ENCODE results near the gene FYCO1.
"Not testable (repeated sequence)": the region's sequence is repeated elsewhere in the genome, so short reads cannot be mapped to it uniquely, and the experiment has no call there.

The FYCO1 gene

GRCh38 chr3:45995236-45996192 lies at the start of gene FYCO1:
FYCO1 (minus strand) TSS chr3:45995824; CDS start chr3:45984910, 10,914 bp downstream.
- DNase-seq, result peak; percentile 90

GRCh38 chr3:46038916-46039315 lies 43.3 kb upstream of the FYCO1 start:
- DNase-seq, result no peak

- not testable (repeated sequence) for DNase-seq
Observed at GRCh38 chr3:46038071-46038470, 42.4 kb upstream of the FYCO1 start.

GRCh38 chr3:46036191-46036590 lies 40.6 kb upstream of the FYCO1 start:
- no peak for DNase-seq

GRCh38 chr3:46031747-46032146 lies 36.1 kb upstream of the FYCO1 start:
- DNase-seq, result no peak

- no peak for DNase-seq
Observed at GRCh38 chr3:46031269-46031668, 35.6 kb upstream of the FYCO1 start.

GRCh38 chr3:46030626-46031025 lies 35.0 kb upstream of the FYCO1 start:
- no peak for DNase-seq

- no peak for DNase-seq
Observed at GRCh38 chr3:46029953-46030543, 34.4 kb upstream of the FYCO1 start.

GRCh38 chr3:46027736-46028397 lies 32.2 kb upstream of the FYCO1 start:
- no peak for DNase-seq

GRCh38 chr3:46027021-46027705 lies 31.5 kb upstream of the FYCO1 start, which contains the start of gene XCR1:
XCR1 (minus strand) TSS chr3:46027483; CDS start chr3:46021947, 5,536 bp downstream.
- no peak for DNase-seq

- DNase-seq, result no peak
Observed at GRCh38 chr3:46025139-46025538, 29.5 kb upstream of the FYCO1 start.

- no peak for DNase-seq
Observed at GRCh38 chr3:46024131-46024530, 28.5 kb upstream of the FYCO1 start.

GRCh38 chr3:46022909-46023785 lies 27.5 kb upstream of the FYCO1 start:
- DNase-seq, result no peak

GRCh38 chr3:46021516-46021915 lies 25.9 kb upstream of the FYCO1 start:
- DNase-seq, result no peak

- DNase-seq, result no peak
Observed at GRCh38 chr3:46020766-46021510, 25.3 kb upstream of the FYCO1 start.

GRCh38 chr3:46019707-46020106 lies 24.1 kb upstream of the FYCO1 start:
- no peak for DNase-seq

- DNase-seq, result no peak
Observed at GRCh38 chr3:46017720-46018119, 22.1 kb upstream of the FYCO1 start.

- no peak for DNase-seq
Observed at GRCh38 chr3:46013316-46014094, 17.9 kb upstream of the FYCO1 start.

GRCh38 chr3:46012246-46012645 lies 16.6 kb upstream of the FYCO1 start:
- no peak for DNase-seq

- DNase-seq, result no peak
Observed at GRCh38 chr3:46010519-46011113, 15.0 kb upstream of the FYCO1 start.
